ENCODE measurements around the gene ANKRD39.
"Not testable (repeated sequence)": the region's sequence is repeated elsewhere in the genome, so short reads cannot be mapped to it uniquely, and the experiment has no call there.

Gene ANKRD39

DNA sequence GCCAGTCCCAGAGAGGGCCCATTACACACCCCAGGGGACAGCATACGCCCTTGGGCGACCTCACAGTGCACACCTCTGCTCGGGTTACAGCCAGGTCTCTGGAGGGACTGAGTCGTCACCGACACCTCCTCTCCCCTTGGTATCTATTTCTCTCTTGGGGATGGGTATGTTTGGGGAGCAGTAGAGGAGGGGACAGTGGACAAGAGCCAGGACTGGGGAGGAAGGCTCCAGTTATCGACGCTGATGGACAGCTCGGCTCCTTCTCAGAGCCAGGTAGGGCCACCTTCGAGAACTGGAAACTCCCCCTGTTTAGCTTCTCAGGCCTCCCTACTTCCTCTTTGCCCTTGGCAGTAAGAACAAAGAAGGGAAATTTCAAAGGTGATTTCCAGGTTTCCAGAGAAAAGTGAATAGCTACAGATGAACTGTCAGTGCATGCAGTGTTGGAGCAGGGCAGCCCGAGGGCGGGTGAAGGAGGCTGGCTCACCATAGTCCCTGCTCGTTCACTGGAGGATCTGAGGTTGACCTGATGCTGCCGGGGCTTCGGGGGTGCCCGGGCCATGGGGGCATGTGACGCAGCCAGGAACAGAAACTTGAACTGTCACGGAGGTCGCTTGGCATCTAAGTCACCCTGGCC is 16.5 kb upstream of the ANKRD39 start:
- in situ Hi-C loops (cut with MboI; ENCODE audit: low pct_unique_long_range_greater_than_20kb, low sequenced_read_pairs) = no loop called here
- no peak for DNase-seq

DNA sequence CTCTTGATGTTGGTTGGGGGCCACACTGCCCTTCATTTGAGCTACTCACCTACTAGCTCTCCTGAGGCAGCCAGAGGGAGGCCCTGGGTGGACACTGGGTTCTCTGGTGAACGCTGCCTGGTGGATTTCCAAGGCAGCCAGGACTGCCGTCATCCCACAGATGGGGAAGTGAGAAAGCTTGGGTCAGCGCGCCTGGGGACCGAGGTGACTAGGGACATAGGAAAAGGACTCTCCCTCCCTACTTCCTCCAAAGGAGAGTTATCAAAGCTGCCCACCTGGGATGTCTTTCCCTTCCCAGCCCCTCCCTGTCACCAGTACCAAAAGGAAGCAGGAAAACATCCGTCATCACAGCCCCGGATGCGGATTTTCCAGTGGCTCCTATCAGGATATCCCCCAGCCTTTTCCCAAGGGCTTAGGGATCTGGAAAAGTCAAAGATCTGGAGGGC is 15.9 kb upstream of the ANKRD39 start:
- DNase-seq = no peak
- in situ Hi-C loops (cut with MboI; ENCODE audit: low pct_unique_long_range_greater_than_20kb, low sequenced_read_pairs) = no loop called here

DNA sequence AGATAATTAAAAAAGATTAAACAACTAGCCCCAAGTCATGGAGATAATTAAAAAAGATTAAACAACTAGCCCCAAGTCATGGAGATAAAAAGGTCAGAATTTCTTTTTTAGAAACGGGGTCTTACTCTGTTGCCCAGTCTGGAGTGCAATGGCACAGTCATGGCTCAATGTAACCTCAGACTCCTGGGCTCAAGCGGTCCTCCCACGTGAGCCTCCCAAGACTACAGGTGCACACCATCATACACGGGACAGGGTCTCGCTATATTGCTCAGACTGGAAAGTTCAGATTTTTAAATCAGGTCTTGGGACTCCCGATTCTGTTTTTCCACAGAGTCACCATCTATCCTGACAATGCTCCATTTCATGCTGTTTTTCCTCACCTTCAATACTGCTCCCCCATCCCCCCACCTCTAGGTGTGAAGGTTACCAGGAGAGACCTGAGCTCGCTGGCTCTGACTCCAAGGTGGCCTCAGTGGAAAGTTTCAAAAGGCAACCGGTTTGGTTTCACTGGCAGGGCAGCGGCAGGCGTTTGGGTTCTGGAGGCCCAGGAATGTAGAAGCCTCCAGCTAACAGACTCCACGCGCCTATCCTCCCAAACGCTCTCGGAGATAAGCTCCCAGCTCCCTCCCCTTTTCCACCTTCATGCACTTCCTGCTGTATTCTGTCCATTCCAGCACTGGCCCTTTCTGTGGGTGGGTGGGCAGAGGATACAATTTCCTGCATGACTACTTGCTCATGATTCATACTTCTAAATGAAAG is 15.0 kb upstream of the ANKRD39 start:
- in situ Hi-C loops (cut with MboI; ENCODE audit: low pct_unique_long_range_greater_than_20kb, low sequenced_read_pairs) = no loop called here

DNA sequence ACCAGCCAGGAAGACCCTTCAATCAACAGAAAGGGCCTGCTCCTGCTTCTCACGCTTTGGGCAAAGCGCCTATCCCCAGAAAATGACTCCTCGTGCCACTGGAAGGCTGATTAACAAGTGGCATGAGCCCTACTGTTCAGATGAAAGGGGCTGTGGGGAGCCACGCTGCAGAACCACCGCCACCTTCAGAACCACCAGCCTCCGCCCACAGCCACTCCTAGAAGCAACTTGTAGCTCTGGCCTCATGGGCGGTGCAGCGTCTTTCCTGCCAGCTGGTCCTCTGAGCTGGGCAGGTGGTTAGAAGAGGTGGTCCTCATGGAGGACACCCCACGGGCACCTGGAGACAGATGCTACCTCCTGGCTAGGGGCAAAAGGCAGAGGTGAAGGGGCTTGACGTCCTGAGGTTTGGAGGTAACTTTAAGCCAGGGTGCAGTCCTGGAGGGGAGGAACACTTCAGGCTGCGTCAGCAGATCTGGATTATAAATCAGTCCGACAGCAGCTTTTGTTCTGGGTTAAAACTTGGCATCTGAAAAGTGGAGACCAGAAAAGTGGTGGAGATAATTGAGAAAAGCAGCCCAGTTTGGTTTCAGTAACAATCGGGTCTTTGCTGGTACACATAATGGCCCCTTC is 12.9 kb upstream of the ANKRD39 start:
- in situ Hi-C loops (cut with MboI; ENCODE audit: low pct_unique_long_range_greater_than_20kb, low sequenced_read_pairs) = no loop called here
- no peak for DNase-seq

More for the DNA sequence above, 15.0 kb upstream of the ANKRD39 start:
- DNase-seq = no peak

DNA sequence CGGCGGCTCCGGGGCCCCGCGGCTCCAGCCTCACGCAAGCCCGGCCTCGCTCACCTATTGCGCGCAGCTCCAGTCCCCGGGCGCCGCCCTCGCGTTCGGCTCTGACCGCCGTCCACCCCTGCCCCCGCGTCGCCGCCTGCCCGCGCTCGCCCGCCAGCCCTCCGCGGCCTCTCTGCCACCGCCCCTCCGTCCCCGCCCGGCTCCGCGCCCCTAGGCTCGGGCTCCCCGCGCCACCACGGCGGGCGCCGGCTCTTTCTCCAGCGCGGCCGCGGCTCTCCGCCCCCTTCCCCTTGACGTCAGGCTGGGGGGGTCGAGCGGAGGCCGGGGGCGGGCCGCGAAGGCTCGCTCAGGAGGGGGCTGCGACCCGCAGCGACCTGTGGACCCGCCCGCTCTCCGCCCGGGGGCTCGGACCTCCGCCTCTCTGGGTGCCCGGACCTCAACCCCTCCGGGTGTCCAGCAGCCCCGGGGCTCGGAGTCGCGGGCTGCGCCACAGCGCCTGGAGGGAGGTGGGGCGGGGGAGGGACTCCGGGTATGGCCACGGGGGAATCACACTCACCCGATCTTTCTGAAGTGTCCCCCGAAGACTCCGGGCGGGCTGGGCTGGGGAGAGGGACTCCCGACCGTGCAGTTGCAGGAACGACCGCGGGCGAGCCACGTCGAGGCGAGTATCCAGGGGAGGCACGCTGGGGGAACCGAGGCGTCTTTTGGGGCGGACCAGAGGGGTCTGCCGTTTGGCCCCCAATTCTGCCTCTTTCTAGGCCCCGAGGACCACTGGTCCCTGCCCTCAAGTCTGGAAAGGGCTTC is 12.2 kb upstream of the ANKRD39 start, which contains the start of gene SEMA4C:
SEMA4C (minus strand) TSS at position 259 of the 804 bp plus-strand sequence. CDS start 2,194 bp downstream, outside the sequence.
- in situ Hi-C loops (cut with MboI; ENCODE audit: low pct_unique_long_range_greater_than_20kb, low sequenced_read_pairs) = no loop called here
- DNase-seq = no peak

DNA sequence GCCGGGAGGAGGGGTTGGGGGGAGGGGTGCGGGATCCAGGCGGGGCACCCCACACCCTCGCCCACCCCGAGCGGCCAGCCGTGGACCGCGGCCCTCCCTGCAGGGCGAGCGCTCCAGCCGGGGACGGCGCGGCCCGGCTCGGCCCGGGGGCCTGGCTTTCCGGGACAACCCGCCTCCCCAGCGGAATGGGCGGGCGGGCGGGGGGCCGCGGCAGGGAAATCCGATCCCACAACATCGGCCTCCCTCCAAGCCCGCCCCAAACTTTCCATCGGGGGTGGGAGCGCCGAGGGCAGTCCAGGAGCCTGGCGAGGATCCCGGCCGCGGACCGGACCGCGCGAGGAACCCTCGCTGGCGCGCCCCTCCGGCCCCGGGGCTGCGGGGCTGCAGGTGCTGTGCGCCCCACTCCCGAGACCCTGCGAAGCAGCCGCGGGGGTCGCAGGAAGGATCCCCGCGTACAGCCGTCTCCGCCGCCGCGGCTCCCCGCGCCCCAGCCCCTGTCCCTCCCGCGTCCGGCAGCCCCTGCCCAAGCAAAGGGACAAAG is 11.5 kb upstream of the ANKRD39 start:
- in situ Hi-C loops (cut with MboI; ENCODE audit: low pct_unique_long_range_greater_than_20kb, low sequenced_read_pairs) = no loop called here
- no peak for DNase-seq

DNA sequence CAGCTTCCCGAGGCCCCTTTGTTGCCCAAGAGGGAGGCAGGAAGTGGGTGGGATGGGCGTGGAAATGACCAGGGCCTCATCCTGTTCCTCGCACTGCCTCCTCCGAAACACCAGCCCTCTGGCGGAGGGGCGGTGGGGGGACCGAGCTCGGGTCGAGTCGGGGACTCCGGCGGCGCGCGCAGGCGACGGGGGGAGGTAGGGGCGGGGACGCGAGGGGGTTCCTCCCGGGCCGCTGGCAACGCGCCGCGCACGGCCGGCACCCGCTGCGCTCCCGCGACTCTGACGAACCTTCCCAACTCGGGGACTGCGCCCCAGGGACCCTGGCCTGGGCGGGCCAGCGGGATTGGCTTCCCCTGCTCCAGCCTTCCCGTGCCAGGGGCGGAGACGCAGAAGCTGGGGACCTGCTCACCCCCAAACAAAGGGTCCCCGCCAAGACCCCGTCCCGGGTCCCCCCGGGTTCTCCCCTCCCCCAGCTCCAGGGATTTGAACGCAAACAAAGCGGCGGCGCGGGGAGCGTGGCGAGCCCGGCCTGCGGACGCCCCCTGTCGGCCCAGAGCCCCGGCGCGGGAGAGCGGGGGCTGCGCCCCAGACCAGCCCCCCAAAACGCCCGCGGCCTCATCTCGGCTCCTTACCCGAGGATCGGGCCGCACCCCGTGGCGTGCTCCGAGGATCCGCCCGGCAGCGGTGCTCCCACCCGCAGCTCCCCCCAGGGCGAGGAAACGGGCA is 10.9 kb upstream of the ANKRD39 start:
- in situ Hi-C loops (cut with MboI; ENCODE audit: low pct_unique_long_range_greater_than_20kb, low sequenced_read_pairs) = no loop called here

DNA sequence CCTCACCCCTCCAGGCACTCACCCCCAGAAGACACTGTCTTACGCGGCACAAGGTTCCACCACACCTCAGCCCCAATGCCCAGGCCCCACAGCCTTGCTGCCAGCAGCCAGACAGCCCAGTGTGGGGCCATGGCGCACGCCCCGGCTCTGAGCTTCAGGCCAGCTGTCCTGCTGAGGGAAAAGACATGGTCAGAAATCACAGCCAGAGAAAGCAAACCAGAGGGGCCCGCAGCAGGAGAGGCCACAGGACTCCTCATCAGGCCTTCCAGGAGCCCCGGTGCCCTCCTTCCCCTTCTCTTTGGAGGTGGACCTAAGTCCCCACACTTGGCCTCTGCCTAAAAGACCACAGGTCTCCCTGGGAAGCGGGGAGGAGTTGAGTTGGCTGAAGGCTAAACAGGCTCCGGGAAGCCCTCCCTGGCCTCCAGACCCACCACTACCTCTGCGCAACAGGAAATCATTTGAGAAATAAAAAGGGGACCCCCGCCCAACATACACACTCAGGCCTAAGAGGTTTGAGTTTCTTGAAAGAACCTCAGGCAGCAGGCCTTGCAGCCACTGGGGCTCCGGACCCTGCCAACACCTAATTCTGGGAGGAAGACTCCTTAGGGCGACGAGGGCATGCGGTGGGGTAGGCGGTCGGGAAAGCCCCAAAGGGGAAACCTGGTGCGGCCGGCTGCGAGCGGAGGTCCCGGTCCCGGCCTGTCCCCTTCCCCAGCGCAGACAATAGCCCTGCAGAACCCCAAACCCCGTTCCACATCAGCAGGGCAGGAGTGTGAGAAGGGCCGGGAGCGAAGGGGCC is 10.1 kb upstream of the ANKRD39 start:
- DNase-seq = no peak
- in situ Hi-C loops (cut with MboI; ENCODE audit: low pct_unique_long_range_greater_than_20kb, low sequenced_read_pairs) = no loop called here

More for the DNA sequence above, 10.9 kb upstream of the ANKRD39 start:
- DNase-seq = peak; percentile 86

DNA sequence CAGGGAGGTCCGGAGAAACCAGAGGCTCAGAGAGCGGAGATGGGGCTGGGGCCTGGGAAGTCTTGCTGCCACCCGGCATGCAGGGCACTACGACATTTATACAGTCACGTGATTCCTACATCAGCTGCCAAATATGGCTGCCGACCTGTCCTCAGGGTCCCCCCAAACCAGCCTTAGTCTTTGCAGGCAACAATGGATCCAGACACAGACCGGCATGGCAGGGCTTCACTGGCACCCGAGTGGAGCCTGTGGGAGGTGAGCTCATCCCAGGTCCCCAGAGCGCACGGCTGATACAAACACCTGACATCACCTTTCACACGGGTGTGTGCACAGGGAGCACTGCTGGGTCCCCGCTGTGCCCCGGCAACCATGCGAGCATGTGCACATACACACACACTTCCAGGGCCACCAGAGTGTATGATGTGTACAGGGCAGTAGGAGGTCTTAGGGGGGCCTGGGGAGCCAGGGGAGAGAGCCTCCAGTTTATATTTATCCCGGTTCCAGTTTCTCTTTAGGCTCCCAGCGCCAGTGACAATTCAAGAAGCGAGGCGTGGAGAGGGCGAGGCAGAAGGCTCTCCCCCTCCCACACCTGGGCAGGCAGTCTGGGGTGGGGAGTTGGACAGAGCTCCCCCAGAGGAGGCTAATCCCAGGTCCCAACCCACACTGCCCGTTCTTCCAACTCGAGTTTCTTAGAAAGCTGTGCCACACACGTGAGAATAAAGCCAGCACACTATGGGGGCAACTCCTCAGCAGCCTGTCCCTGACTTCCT is 9.4 kb upstream of the ANKRD39 start:
- no peak for DNase-seq
- in situ Hi-C loops (cut with MboI; ENCODE audit: low pct_unique_long_range_greater_than_20kb, low sequenced_read_pairs) = no loop called here

DNA sequence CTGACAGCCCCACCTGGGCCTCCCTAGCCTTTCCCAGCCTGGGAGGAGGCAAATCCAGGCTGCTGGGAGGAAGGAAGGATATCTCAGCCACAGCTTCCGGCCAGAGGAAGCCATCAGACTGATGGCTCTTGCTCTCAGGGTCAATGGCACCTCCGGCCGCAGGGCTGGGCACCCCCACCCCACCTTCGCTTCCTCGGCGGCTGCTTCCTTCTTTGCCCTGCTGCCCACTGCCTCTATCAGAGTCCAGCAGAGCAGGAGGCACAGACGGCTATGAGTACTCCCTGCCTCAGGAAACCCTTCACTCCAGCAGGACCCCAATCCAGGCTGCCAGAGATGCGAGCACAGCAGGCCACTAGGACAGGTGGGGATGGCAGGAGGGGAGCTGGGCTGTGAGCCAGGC is 8.8 kb upstream of the ANKRD39 start:
- DNase-seq = no peak
- in situ Hi-C loops (cut with MboI; ENCODE audit: low pct_unique_long_range_greater_than_20kb, low sequenced_read_pairs) = no loop called here

DNA sequence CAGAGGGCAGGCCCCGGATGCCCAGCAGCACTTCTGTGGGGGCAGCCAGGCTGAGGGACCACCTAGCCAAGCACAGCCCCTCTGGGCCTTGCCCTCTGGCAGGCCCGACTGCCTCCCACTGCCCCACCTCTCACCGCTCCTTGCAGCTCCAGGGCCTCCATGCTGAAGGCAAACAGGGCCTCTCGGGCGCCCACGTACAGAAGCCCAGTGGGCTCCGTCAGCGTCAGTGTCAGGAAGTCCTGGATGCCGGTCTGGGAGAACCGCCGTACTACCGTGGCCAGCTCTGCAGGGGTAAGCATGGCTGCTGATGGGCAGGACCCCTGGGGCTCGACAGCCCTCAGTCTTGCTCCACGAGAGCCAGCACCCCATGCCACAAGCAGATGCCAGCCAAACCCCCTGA is 8.3 kb upstream of the ANKRD39 start:
- no peak for DNase-seq
- in situ Hi-C loops (cut with MboI; ENCODE audit: low pct_unique_long_range_greater_than_20kb, low sequenced_read_pairs) = no loop called here

DNA sequence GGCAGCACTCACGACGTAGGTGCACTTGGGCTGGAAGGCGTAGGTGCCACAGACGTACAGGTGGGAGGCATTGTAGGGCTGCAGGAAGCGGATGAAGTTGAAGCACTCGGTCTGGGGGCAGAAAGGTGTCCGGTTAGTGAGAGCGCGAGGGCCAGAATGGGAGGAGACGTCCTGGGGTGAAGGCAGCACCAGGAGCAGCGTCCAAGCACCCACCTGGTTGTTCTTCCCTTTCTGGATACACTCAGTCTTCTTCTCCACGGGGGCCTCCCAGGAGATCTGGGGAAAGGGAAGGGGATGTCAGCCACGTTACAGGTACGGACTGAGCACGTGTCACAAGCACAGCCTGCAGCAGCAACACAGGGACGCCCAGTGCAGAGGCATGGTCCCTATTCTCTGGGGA is 7.8 kb upstream of the ANKRD39 start:
- in situ Hi-C loops (cut with MboI; ENCODE audit: low pct_unique_long_range_greater_than_20kb, low sequenced_read_pairs) = no loop called here
- DNase-seq = no peak

DNA sequence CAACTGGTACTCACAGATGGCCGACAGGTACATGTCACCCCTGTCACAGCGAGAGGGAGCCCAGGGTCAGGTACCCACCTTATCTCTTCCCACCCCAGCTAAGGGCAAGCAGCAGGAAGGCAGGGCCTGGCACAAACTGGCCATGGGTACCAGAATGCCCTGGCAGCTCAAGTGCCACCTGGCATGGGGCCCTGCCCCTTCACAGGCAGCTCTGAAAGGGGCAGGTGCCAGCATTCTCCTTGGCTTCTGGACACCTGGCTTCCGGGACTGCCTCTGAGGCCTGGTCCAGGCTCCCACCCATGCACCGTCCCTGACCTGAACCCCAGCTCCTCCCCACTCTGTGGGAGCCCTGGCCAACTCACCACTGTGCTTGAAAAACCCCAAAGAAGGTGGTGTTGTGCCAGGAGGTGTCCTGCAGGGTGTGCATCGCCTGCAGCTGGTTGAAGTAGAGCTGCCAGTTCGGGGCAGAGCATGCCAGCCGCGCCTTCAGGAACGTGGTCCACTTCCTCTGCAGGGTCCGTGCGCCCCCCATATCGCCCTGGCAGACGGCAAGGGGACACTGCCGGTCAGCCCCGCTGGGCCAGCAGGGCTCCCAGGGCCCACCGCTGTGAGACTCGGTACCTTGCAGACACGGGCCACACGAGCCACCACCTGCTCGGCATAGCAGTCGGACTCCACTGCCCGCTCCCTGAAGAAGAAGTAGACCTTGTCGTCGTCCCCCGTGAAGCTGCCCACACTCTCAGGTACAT is 6.7 kb upstream of the ANKRD39 start:
- no peak for DNase-seq
- in situ Hi-C loops (cut with MboI; ENCODE audit: low pct_unique_long_range_greater_than_20kb, low sequenced_read_pairs) = no loop called here

DNA sequence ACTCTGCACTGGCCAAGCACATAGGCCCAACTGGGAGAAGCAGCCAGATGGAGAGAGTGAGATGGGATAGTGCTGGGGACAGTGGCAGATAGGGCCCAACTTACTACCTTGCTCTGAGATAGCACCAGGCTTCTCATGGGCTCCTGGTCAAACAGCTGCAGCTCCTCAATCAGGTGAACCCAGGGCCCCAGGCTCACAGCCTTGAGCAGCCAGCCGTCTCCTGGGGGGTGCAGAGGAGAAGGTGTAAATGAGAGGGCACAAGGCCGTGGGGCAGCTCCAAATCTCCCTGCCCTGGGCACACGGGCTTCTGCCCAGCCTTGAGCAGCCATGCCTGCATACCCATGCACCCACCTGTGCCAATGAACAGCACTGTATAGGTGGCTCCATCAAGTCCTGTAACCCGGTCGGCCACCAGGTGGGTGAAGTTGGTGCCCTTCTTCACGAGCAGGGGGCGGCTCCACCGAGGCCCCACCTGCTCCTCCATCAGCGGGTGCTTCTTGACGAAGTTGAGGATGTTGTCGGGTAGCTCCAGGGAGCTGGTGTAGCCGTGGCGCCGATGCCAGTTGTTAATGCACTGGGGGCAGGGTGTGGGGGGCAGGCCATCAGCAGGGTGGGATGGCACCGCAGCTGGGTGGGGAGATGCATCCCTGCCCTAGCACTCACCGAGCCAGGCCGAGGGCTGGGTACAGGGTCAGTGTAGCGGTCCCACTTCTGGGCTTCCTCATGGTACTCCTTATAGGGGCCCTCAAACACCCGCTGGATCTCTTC is 5.9 kb upstream of the ANKRD39 start:
- in situ Hi-C loops (cut with MboI; ENCODE audit: low pct_unique_long_range_greater_than_20kb, low sequenced_read_pairs) = no loop called here
- no peak for DNase-seq

DNA sequence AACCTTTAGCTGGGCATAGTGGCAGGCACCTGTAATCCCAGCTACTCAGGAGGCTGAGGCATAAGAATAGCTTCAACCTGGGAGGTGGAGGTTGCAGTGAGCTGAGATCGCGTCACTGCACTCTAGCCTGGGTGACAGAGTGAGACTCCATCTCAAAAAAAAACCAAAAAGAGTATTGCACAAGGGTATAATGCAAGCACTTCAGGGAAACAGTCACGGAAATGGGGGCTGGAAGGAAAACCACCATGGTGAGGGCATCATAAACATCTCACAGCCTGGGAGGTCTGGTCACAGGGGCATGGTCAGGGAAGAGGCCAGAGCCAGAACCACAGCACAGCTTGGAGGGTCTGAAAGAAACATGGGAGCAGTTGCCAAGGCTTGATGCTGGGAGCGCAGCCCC is 5.2 kb upstream of the ANKRD39 start:
- in situ Hi-C loops (cut with MboI; ENCODE audit: low pct_unique_long_range_greater_than_20kb, low sequenced_read_pairs) = not testable (repeated sequence)

DNA sequence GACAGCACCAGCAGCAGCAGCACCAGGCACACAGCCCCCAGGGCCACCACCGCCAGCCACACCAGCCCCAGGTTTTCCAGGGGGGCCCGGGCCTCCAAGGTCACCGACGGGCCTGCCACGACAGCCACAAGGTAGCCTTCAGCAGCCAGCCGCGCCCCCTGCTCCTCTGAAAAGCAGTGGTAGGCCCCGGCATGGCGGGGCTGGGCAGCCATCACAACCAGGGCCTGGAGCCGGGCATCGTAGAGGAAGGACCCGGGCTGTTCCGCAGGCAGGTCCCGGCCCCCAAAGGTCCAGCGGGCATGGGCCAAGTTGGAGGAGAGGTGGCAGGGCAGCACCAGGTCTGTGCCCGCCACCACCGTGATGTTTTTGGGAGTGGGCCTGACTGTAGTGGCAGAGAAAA is 3.3 kb upstream of the ANKRD39 start:
- in situ Hi-C loops (cut with MboI; ENCODE audit: low pct_unique_long_range_greater_than_20kb, low sequenced_read_pairs) = no loop called here
- DNase-seq = no peak

More for the DNA sequence above, 5.2 kb upstream of the ANKRD39 start:
- DNase-seq = not testable (repeated sequence)
